Keratinocyte (primary cell): Measurements from ENCODE around the gene PCID2. TPM values are rescaled to one million over a fixed set of nuclear protein-coding genes. Genes with fewer than 3 reads are reported as not detected.

ENCODE experiments used
- DNase-seq: peaks from one replicate; pipeline ENCODE4 v3.0.0-alpha.2; 2011; ENCODE audit warnings: low read depth, missing footprints, low spot score
- FAIRE-seq: peaks from 2 replicates; lab custom pipeline; 2011; peaks lifted over from hg19 to GRCh38; lab: Jason Lieb, UNC
- H2AFZ ChIP-seq: 2 replicates; pipeline ENCODE4 v1.6.0; 2012; ENCODE audit warnings: low read length, control low read depth, inconsistent platforms; ENCODE audit not compliant: control insufficient read depth
- H3K27ac ChIP-seq: 2 replicates; pipeline ENCODE4 v1.5.1; 2011; ENCODE audit warnings: low read length; ENCODE audit not compliant: control insufficient read depth, insufficient read depth
- H3K27me3 ChIP-seq: 3 replicates; pipeline ENCODE4 v1.6.0; 2011; ENCODE audit warnings: low read length; ENCODE audit not compliant: control insufficient read depth, insufficient read depth; ENCODE audit errors: extremely low read depth
- H3K36me3 ChIP-seq, 2 experiments: 2 replicates in 1 of 2; 3 replicates in 1 of 2; pipeline ENCODE4 v1.5.1; 2011; ENCODE audit warnings: low read length in 2 of 2, mild to moderate bottlenecking in 1 of 2; ENCODE audit not compliant: control insufficient read depth in 2 of 2, insufficient read depth in 2 of 2; ENCODE audit errors: extremely low read depth in 1 of 2
- H3K4me1 ChIP-seq: 3 replicates; pipeline ENCODE4 v1.5.1; 2011; ENCODE audit warnings: low read length; ENCODE audit not compliant: control insufficient read depth, insufficient read depth; ENCODE audit errors: extremely low read depth
- H3K4me2 ChIP-seq: 3 replicates; pipeline ENCODE4 v1.6.0; 2011; ENCODE audit warnings: low read depth, low read length; ENCODE audit not compliant: control insufficient read depth, insufficient read depth; ENCODE audit errors: extremely low read depth
- H3K4me3 ChIP-seq, 3 experiments: fragments of 200-600 bp in 1 of 3; sonication (generic) in 1 of 3; 2 replicates in 2 of 3; 3 replicates in 1 of 3; pipeline ENCODE4 v1.5.1; 2011 to 2016; ENCODE audit warnings: low read length in 3 of 3, mild to moderate bottlenecking in 3 of 3, control low read depth in 2 of 3, inconsistent platforms in 1 of 3, low read depth in 1 of 3, mixed read lengths in 1 of 3, mixed run types in 1 of 3, moderate library complexity in 1 of 3; ENCODE audit not compliant: control insufficient read depth in 2 of 3, insufficient read depth in 2 of 3; ENCODE audit errors: extremely low read depth in 1 of 3
- H3K79me2 ChIP-seq: 2 replicates; pipeline ENCODE4 v1.6.0; 2012; ENCODE audit warnings: low read length; ENCODE audit not compliant: control insufficient read depth, insufficient read depth
- H3K9ac ChIP-seq: 3 replicates; pipeline ENCODE4 v1.6.0; 2011; ENCODE audit warnings: low read length; ENCODE audit not compliant: control insufficient read depth, insufficient read depth; ENCODE audit errors: extremely low read depth
- H3K9me1 ChIP-seq: 3 replicates; pipeline ENCODE4 v1.6.0; 2011; ENCODE audit warnings: low read length; ENCODE audit not compliant: control insufficient read depth, insufficient read depth; ENCODE audit errors: extremely low read depth
- H3K9me3 ChIP-seq: 2 replicates; pipeline ENCODE4 v1.5.1; 2012; ENCODE audit warnings: low read depth, low read length; ENCODE audit not compliant: control insufficient read depth
- H4K20me1 ChIP-seq: 3 replicates; pipeline ENCODE4 v1.6.0; 2011; ENCODE audit warnings: low read length; ENCODE audit not compliant: control insufficient read depth, insufficient read depth; ENCODE audit errors: extremely low read depth
- EZH2 ChIP-seq: IDR thresholded peaks from one replicate; pipeline ENCODE4 v1.6.1; 2012; ENCODE audit warnings: inconsistent platforms, mild to moderate bottlenecking, low read length, moderate library complexity
- dilution Hi-C: fragments of 300-500 bp; cut with MboI; formaldehyde crosslinking; loops from one replicate; pipeline ENCODE4 v1.7.0; 2020; ENCODE audit warnings: low sequenced_read_pairs; ENCODE audit not compliant: extremely low pct_ligation_motif_present
- polyA plus RNA-seq, 5 experiments: library from polyadenylated mRNA; depleted of rRNA in 3 of 5; stranded (reverse) in 3 of 5; stranded (forward) in 1 of 5; unstranded in 1 of 5; fragments of >200 nt; gene quantifications; 1 replicate in 1 of 5; 2 replicates in 3 of 5; 3 replicates in 1 of 5; pipeline versions ENCODE4 v1.2.1 to v1.2.3, GENCODE V29; 2011 to 2012; ENCODE audit warnings: missing spikeins in 2 of 5, low read depth in 1 of 5, low replicate concordance in 1 of 5
- TF ChIP-seq, protein P1 (sequence below), 3 experiments: IDR thresholded peaks in 1 of 3; conservative IDR thresholded peaks in 1 of 3; optimal IDR thresholded peaks in 1 of 3; 2 replicates in 2 of 3; 3 replicates in 1 of 3; pipeline versions ENCODE3 to v1.5.1; 2011; ENCODE audit warnings: low read length in 3 of 3, mild to moderate bottlenecking in 3 of 3, moderate library complexity in 2 of 3, control low read depth in 1 of 3, inconsistent platforms in 1 of 3; ENCODE audit not compliant: insufficient read depth in 2 of 3; ENCODE audit errors: extremely low read depth in 1 of 3

PCID2 gene
- polyA plus RNA-seq, 1 donor (not counting 4 experiments of a cell fraction or from before 2014, with no cell fraction given) = 76.5 TPM

DNA sequence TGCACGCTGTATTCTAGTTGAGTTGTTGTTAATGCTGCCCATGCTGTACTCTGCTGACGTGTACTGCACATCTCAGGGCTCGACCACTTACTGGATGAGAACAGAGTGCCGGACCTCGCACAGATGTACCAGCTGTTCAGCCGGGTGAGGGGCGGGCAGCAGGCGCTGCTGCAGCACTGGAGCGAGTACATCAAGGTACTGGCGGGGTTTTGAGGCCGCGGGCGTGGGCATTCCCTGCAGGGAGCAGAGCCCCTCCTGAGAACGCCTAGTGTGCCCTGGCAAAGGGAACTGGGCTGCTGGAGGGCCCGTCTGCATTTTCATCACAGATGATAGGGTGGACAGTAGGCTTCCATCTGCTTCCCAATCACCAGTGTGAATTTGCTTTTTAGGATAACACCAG is 30.9 kb upstream of the PCID2 start:
- Histone ChIP-seq H3K27me3 (no peaks in the 10 kb centered on the region), H3K27ac (no peak overlapping the region), H3K9ac (no peak overlapping the region), H3K9me1 (no peaks in the 10 kb centered on the region), H3K4me2 (no peak overlapping the region), H3K36me3 (peaks cover 39 to 46% of the 10 kb centered on the region in 2 experiments), H2AFZ (no peak overlapping the region), H3K4me1 (no peaks in the 10 kb centered on the region), H4K20me1 (no peaks in the 10 kb centered on the region), H3K9me3 (no peaks in the 10 kb centered on the region), H3K79me2 (no peaks in the 10 kb centered on the region), H3K4me3 (no peak overlapping the region)
- DNase-seq = no peak
- no peak for FAIRE-seq
- dilution Hi-C loops = no loop called here
- TF ChIP-seq EZH2 = no peak
- TF ChIP-seq, protein P1, sequence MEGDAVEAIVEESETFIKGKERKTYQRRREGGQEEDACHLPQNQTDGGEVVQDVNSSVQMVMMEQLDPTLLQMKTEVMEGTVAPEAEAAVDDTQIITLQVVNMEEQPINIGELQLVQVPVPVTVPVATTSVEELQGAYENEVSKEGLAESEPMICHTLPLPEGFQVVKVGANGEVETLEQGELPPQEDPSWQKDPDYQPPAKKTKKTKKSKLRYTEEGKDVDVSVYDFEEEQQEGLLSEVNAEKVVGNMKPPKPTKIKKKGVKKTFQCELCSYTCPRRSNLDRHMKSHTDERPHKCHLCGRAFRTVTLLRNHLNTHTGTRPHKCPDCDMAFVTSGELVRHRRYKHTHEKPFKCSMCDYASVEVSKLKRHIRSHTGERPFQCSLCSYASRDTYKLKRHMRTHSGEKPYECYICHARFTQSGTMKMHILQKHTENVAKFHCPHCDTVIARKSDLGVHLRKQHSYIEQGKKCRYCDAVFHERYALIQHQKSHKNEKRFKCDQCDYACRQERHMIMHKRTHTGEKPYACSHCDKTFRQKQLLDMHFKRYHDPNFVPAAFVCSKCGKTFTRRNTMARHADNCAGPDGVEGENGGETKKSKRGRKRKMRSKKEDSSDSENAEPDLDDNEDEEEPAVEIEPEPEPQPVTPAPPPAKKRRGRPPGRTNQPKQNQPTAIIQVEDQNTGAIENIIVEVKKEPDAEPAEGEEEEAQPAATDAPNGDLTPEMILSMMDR (optimal IDR thresholded peaks at IDR 0.05 in 1 of 3, IDR thresholded peaks at IDR 0.05 in 1 of 3, conservative IDR thresholded peaks at IDR 0.05 in 1 of 3; ENCODE audit: extremely low read depth in 1 of 3, insufficient read depth in 2 of 3, low read length in 3 of 3) = no peak

DNA sequence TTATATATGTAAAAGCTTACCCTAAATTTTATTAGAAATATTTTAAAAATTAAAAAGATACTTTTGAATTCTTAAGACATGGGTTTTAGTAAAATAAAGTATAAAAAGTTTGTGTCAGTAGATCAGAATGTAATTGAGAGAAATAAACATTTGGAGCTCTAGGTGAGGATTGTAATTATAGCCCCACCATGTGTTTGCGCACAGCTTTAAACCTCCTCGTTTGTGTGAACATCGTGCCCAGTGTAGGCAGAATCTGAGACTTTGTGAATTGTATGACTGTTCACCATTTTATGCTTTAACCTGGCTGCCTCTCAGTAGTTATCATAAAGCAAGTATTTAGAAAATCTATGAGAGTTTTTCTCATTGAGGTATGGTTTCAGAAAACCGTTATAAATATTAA is 30.1 kb upstream of the PCID2 start:
- no peaks in the 10 kb centered on the region for H4K20me1 ChIP-seq
- no peaks in the 10 kb centered on the region for H3K79me2 ChIP-seq
- dilution Hi-C loops = no loop called here
- H3K9ac ChIP-seq = no peak overlapping the region
- no peak overlapping the region for H3K4me3 ChIP-seq
- no peak for TF ChIP-seq EZH2
- TF ChIP-seq, protein P1 (optimal IDR thresholded peaks at IDR 0.05 in 1 of 3, IDR thresholded peaks at IDR 0.05 in 1 of 3, conservative IDR thresholded peaks at IDR 0.05 in 1 of 3; ENCODE audit: extremely low read depth in 1 of 3, insufficient read depth in 2 of 3, low read length in 3 of 3) = no peak
- no peaks in the 10 kb centered on the region for H3K9me3 ChIP-seq
- H3K9me1 ChIP-seq = no peaks in the 10 kb centered on the region
- DNase-seq (no peak), FAIRE-seq (no peak)
- peaks cover 37 to 41% of the 10 kb centered on the region in 2 experiments for H3K36me3 ChIP-seq
- no peak overlapping the region for H2AFZ ChIP-seq
- no peaks in the 10 kb centered on the region for H3K4me1 ChIP-seq
- H3K27ac ChIP-seq = no peak overlapping the region
- H3K4me2 ChIP-seq = no peak overlapping the region
- no peaks in the 10 kb centered on the region for H3K27me3 ChIP-seq
